NCI-H510A treated with DMSO at 0.1 percent for 48 hours (cell line): ENCODE data around the gene CMTM3.
"Not testable (repeated sequence)": the region's sequence is repeated elsewhere in the genome, so short reads cannot be mapped to it uniquely, and the experiment has no call there.

Experiments
- DNase-seq: peaks from one replicate; lab custom pipeline; 2025; lab: John Stamatoyannopoulos, UW

Gene CMTM3

DNA sequence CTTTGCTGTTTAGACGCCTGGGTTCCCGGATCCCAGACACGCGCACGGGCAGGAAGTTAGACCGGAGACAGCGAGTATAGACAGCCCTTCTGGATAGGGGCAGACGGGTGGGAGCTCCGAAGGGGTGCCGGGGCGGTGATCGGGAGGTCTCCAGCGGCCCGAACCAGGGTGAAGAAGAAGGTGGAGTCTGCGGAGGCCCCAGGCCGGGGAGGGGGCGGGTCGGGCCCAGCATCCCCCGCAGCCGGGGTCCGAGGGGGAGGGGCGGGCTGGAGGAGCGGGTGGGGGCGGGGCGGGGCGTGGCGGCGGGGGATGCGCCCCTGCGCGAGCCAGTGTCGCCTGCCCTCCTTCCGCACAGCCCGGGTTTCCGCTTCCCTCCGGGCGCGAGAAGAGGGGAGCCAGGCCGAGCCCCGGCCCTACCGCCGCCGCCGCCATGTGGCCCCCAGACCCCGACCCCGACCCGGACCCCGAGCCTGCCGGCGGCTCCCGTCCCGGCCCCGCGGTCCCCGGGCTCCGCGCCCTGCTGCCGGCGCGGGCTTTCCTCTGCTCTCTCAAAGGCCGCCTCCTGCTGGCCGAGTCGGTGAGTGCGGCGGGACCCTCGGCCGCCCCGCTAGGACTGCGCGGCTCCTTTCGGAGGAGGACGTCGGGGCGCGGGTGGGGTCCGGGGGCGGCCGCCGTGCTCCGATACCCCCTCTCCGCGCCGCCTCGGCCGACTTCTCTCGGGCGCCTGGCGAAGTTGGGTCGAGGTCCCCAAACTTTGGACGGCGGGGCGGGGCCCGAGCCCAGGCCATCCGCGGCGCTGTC, at the start of gene CMTM3:
TSS of gene CMTM3 (plus strand) at position 329 of the 801 bp plus-strand sequence. CDS start at position 431, 102 bp downstream.
- peak; percentile 36 for DNase-seq

- no peak for DNase-seq
These were observed 44.4 kb upstream of the CMTM3 start for GRCh38 chr16:66560107-66560506.

GRCh38 chr16:66561381-66562080, 43.0 kb upstream of the CMTM3 start:
- DNase-seq, result no peak

- DNase-seq, result no peak
These were observed 42.1 kb upstream of the CMTM3 start for GRCh38 chr16:66562409-66562808.

DNA sequence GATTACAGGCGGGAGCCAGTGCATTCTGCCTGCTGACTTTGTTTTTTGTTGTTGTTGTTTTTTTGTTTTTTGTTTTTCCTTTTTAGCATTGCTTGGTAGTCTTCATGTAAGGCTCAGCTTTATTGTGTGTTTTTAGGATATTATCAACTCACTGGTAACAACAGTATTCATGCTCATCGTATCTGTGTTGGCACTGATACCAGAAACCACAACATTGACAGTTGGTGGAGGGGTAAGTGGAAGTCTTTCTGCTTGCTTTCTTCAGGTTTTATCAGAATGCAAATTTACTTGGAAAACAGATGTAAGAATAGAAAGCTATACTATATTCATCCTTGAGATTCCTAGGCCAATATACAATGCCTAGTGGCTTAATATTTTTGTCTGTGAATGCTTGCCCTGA, 41.5 kb upstream of the CMTM3 start:
- DNase-seq, result no peak

- no peak for DNase-seq
These were observed 40.8 kb upstream of the CMTM3 start for GRCh38 chr16:66563574-66564334.

- no peak for DNase-seq
These were observed 38.2 kb upstream of the CMTM3 start, which contains the start of gene CMTM1 for GRCh38 chr16:66566051-66566901. Gene CMTM1 (plus strand): TSS chr16:66566439. CDS start chr16:66566514, 75 bp downstream.

DNA sequence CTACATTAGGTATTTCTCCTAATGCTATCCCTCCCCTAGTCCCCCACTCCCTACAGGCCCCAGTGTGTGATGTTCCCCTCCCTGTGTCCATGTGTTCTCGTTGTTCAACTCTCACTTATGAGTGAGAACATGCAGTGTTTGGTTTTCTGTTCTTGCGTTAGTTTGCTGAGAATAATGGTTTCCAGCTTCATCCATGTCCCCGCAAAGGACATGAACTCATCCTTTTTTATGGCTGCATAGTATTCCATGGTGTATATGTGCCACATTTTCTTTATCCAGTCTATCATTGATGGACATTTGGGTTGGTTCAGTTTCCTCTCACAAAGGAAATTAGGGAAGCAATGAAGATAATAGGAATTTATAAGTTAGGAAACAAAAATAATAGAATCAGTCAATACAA, 37.2 kb upstream of the CMTM3 start:
- not testable (repeated sequence) for DNase-seq

GRCh38 chr16:66568355-66568754, 36.1 kb upstream of the CMTM3 start:
- no peak for DNase-seq

GRCh38 chr16:66569131-66569530, 35.4 kb upstream of the CMTM3 start:
- no peak for DNase-seq

DNA sequence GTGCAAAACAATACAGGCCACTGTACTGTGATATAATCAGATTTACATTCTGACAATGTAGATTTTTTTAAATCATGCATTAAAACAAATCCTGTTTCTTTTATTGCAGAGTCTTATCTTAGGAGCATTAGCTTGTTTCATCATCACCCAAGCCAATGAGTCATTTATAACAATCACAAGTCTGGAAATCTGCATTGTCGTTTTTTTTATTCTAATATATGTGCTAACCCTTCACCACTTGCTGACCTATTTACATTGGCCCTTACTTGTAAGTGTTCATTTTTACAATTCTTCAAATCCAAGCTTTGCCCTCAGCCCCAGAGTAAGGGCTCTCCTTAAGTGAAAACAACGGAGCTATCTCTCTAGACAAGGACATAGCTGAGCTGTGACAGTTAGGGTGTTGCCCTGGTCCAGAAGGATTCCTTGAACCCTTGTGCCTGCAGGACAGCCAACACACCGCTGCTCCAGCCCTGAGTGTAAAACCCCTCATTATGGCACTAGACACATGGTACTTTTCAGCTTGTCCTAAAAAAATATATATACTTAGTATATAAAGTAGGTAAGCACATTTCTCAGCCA, 34.6 kb upstream of the CMTM3 start:
- no peak for DNase-seq

DNA sequence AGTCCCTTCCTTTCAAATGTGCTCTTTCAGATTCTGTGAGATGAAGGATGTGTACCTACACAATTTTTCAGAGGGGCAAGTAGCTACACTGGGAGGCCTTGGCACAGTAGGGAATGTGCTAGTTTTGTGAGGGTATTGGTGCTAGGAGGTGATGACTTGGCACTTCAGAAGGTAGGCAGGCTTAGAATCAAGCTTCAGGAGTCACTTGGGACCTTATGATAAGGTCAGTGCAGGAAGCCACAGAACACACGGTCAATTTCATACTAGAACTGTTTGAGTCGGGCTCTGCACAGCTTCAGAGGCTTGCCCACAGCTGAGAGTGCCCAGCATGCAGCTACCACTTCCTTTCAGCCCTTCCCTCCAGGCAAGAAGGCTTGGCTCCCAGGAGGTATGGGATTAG, 32.1 kb upstream of the CMTM3 start:
- DNase-seq, result no peak

DNA sequence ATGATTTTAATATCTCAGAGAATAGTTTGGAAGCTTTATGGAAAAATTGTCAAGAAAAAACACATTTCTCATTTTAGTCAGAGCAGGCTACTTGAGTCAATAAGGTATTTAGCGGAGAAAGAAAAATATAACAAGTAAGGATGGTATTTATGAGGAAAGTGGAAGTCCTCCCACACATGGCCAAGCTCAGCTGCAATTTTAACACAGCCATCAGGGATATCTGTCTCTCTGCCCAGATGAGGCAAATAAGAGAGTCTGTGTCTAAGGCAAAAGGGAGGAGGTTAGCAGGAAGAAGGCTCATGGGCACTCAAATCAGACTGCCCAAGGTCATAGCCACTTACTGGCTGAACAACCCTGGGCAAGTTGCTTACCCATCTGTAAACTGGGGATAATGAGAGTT, 30.4 kb upstream of the CMTM3 start:
- DNase-seq, result no peak

DNA sequence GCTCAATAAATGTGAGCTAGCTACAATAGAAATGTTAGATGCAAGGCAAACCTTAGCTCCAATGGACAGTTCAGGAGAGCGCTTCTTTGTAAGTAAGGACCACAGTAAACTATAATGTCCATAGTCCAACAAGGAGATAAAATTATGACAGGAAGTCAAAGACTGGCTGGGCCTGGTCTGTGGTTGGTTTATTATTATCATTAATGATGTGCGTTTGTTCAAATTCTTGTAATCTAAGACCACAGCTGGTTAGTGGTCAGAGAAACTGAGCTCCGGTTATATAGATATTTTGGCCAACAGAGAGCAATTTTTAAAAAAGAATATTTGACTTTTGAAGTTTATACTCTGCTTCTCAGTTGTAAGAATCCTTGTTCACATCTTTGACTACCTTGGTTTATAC, 30.0 kb upstream of the CMTM3 start:
- no peak for DNase-seq

DNA sequence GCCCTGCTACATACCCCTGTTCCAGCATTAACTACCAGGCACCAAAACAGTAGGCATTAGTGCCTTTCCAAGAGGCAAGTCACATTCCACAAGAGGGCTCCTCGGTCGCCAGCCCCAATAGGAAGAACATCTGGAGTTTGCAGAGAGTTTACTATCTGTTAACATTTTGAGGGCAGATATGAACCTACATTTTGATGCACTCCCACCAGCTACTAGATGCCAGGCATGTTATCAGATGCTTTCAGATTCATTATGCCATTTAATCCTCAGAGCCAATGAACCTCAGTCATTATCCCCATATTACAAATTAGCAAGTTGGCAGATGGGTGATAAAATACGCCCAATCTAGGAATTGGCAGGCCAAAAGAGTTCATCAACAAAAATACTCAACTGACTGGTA, 29.4 kb upstream of the CMTM3 start:
- DNase-seq, result no peak

DNA sequence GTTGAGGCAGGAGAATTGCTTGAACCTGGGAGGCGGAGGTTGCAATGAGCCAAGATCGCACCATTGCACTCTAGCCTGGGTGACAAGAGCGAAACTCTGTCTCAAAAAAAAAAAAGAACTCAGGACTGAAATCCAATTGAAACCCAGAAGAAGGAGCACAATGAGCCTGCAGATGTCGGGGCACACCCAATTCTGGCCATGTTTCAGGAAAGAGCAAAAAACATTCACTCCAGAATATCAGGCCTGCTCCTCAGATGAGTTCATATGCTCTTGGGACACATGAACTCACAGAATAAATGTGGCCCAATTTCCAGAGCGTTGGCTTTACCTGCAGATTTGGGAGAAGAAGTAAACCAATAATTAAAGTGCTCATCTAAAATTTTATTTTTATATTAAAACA, 28.2 kb upstream of the CMTM3 start:
- DNase-seq, result no peak

- DNase-seq, result no peak
These were observed 25.6 kb upstream of the CMTM3 start, which contains the start of gene CMTM2 for GRCh38 chr16:66578651-66579531. Gene CMTM2 (plus strand): TSS chr16:66579463. CDS start chr16:66579608, 145 bp downstream.

DNA sequence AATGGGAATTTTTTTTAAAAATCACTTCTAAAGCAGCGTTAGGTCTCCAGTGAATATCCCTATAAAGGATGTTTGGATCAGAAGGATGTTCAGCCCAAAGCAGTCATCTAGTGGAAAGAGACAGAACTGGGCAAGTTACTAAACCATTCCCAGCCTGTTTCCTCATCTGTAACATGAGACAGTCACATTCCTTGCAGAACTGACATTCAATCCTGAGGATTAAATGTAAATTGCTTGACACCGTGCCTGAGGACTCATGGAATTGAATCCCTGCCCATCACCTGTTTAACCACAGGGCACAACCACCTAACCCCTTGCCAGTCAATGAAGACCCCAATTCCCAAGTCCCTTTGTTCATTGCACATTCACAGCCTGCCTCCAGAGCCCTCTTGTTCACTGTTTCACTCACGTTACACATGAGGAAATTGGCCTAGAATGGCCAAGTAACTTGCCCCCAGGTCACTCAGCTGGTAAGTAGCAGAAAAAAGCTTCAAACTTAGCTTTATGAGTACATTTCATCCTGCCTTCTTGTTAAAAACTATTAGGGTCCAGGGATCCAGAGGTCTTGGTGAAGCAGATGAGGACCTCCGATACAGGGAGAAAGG, 23.8 kb upstream of the CMTM3 start:
- DNase-seq, result peak; percentile 1

DNA sequence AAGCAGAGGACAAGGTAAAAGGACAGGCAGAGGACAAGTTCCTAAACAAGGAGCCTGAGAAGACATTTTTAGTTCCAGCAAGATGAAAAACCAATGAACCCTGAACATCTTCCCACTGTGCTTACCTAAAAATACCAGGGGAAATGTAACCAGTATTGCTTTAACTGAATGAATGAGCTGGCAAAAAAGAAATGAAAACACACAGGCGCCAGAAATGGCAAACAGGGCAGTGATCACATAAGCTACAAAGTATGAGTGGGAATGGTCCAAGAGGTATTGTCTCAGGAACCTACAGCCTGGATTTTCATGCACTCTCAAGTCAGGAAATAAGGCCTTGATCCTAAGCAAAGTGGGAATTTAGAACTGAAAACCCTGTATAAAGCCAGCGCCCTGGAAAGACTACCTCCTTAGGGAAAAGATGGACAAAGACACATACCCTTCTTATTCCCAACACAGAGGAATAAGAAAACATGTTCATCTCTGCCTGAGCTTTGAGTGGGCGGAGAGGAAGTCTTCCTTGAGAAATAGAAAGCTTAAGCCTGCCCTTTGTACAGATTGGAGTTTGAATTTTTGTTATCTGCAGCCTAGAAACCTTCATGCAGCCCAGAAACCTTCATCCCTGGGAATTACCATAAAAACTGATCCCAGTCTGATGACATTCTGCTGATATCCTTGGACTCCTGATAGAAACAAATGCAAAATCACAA, 23.1 kb upstream of the CMTM3 start:
- no peak for DNase-seq
